HG03342 (cell line): ENCODE measurements around the gene MAST4.
A peak's percentile ranks its signal among the peaks of the same experiment; 100 is the strongest.

Source experiments
- ATAC-seq: cut with Tn5 transposase; IDR thresholded peaks from one replicate; pipeline ENCODE4 v1.9.1; 2021; ENCODE audit warnings: mild to moderate bottlenecking, moderate library complexity; ENCODE audit not compliant: unreplicated experiment

MAST4 gene

DNA sequence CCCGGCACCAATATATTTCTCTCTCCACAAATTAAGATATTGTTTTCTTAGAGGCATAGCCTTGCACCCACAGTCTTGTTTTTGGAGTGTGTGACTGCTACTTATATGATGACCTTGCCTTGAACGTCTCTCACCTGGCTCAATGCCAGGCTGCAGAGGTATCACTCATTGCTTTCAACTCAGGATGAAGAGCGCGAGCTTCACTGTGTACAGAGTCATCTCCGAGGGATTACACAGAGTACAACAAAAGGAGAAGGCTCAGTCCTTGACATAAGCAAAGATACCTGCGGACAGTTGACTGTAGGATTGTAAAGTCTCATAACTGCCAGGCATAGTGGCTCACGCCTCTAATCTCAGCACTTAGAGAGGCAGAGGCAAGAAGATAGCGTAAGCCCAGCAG, 546.6 kb downstream of the MAST4 start:
- no peak for ATAC-seq

DNA sequence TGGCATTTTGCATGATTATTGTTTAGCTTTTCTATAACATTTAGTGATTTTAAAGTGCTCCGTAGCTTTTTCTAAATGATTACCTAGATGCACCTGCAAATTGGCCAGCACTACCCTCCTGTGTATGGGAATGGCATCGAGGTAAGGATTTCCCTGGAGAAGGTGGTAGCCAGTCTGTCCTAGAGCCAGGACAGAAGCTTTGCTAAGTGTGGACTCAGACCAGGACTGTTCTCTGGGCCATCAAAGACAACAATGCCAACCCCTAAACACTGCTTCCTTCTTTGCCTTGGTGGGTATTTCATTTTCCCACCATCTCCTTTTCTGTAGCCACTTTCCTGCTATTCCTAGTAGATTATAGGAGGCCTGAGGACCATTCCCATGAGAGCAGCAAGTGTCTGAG, 547.4 kb downstream of the MAST4 start:
- no peak for ATAC-seq

DNA sequence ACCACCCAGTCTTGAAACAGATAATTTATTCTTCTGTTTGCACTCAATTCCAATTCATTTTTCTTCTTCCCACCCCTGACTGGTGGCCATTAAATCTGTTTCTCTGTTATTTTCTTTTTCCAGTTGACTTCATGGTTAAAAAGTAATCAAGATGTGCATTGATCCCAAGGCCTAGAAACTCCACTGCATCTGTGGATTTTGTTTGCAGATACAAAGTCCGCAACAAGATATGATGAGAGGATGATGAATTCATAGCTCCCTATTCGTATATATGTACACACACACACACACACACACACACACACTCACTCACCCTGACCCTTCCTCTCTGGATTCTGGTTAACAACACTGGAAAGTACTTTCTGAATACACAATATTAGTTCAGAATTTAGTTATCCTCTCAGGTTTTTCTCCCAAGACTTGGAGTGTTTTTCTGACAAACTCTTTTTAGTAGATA, 548.0 kb downstream of the MAST4 start:
- no peak for ATAC-seq

DNA sequence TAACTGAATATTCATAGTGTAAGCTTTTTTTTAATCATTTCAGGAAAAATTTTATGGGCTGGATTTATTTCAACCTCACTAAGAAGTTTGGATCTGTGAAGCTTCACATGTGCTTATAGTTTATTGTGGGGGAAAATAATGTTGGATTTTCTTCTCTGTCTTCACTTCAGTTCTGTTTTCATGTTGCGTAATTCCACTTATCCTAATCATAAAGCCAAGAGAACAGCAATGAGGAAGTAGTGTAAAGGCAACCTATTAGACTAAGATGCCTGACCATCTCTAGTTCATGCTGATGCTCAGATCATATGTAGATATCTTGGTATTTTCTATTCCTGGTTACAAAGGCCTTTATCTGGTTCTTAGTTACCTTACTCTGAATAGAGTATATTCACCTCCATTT, 550.4 kb downstream of the MAST4 start:
- no peak for ATAC-seq

DNA sequence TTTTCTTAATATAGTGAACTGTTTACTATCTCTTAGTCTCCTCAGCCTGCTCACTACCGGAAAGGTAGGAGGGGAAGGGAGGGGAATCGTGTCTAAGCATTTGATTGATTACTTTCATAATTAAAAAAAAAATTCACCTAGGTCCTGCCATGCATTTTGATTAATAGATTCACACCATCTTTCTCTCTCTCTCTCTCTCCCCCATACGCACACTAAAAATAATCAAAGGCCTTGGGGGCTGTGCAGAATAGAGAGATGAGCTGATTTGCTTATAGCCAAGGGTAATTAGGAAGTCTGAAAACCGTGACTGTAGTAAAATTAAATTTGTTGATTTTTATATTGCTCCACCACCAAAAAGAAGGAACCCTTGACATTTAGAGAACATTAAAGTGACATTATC, 550.8 kb downstream of the MAST4 start:
- ATAC-seq = no peak

DNA sequence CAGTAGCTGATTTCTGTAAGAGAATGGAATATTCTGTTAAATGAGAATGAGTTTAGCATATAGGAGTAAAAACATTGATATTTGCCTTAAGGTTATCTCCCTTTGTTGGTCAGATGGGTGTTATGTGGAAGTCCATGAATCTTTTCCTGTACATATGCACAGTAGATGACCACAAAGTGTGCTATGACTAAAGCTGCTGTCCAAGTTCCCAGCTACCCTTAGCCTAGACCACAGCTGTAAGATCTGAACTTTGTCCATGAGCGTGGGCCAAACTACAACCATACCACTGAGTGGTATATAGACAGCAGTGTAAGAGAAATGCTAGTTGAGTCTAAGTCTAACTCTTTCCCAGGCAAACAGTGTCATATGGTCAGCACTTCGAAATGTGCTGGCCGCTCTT, 551.6 kb downstream of the MAST4 start:
- no peak for ATAC-seq

DNA sequence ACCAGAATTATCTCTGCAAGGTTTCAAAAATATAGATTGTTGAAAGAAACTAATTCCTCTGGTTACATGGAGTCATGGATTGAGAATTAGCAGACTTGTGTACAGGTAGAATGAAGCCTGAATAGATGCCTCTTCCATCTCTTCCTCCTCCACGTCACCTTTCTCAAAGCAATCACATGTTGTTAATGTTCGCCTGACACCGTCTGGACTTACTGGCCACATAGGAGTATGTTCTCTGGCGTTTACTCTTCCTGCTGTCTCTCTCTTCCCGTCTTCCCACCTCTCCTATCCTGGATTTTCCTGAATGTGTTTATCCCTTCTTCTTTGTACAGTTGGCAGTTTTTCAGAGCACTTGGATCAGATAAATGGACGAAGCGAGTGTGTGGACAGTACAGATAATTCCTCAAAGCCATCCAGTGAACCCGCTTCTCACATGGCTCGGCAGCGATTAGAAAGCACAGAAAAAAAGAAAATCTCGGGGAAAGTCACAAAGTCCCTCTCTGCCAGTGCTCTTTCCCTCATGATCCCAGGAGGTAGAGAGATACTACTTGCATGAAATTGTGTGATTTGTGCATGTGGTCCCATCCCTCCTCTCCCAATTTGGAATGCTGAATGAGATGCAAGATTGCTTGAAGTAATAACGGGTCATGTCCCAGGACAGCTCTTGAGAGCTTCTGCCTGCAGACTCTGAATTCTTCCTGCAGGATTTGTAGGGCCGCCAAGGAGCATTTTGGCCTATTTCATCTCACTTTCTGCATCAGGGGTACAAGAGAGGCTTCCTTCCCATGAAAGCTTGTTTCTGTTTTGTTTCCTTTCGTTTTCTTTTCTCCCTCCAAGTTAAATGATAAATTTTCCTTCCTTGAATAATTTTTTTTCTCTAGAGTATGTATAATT, 553.1 kb downstream of the MAST4 start:
- ATAC-seq = no peak

DNA sequence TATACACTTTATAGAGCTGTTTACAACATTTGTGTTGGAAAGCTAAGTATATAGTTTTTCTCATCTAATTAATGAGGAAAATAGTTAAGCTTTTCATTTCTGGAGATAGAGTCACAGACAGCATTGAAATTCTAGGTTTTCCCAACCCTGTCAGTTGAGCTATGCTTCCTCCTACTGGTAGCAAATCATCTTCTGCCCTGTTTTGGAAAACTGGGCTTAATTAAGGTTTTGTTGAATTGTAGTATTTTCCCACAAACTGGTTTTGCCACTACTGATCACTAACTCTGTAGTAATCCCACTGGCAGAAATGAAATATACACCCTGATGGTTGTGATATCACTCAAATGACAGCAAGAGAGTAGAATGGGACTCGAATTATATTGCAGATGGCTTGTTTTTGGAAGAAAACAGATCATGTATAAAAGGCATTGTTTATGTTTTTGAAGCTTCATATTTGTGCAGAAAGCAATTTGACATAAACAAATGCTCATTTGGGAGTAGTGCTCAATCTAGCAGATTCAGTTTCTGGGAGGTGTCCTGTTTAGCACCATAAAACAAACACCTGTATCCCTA, 553.8 kb downstream of the MAST4 start:
- ATAC-seq = no peak

DNA sequence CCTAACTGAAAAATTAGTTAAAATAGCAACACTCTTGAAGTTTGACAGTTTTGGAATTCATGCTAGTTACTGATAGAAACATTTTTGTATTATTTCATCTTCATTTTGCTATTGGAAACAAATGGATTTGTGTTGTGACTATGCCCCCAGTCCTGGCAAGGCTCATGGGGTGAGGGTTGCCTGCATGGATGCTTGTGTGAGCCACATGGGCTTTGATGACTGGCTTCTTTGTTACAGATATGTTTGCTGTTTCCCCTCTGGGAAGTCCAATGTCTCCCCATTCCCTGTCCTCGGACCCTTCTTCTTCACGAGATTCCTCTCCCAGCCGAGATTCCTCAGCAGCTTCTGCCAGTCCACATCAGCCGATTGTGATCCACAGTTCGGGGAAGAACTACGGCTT, 556.2 kb downstream of the MAST4 start:
- no peak for ATAC-seq

DNA sequence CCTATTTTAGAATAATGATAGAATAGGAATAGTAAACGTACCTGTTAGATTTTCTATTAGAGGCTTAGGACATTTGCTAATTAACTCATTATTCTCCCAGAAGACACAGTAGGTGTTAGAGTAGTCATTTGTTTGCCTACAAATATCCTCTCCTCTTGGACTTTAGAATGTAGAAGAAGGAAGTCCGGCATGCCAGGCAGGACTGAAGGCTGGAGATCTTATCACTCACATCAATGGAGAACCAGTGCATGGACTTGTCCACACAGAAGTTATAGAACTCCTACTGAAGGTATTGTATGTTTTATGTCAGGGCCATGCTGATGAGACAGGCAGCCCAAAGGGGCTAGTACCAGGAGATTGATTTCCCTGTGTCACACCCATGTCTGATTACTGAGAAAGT, 557.1 kb downstream of the MAST4 start:
- no peak for ATAC-seq

DNA sequence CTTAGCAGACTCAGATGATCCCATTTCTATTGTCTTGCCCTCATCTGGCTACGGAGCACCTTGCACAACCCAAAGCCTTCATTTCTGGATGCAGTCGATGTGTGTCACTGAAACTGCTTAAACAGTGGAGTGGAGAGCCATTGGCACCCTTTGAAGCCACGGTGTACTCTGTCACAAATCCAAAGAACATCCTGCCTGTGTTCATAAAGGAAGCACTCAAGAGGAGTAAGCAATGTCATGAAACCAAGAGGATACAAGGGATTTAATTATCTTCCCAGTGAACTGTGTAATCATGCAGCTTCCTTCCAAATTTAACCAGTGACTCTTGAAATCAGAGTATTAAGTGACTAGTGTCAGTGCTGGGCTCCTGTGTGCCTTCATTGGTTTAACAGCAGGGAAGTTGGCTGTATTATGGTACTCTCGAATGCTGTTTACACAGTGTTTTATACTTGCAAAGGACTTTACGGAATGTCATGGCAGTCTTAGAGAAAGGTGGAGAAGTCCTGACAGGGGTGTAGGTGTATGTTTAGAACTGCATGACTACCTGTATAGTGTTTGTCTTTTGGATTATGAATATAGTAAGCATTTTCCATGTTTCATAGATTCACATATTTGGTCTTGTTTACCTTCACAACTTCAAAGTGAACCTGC, 558.5 kb downstream of the MAST4 start:
- no peak for ATAC-seq

DNA sequence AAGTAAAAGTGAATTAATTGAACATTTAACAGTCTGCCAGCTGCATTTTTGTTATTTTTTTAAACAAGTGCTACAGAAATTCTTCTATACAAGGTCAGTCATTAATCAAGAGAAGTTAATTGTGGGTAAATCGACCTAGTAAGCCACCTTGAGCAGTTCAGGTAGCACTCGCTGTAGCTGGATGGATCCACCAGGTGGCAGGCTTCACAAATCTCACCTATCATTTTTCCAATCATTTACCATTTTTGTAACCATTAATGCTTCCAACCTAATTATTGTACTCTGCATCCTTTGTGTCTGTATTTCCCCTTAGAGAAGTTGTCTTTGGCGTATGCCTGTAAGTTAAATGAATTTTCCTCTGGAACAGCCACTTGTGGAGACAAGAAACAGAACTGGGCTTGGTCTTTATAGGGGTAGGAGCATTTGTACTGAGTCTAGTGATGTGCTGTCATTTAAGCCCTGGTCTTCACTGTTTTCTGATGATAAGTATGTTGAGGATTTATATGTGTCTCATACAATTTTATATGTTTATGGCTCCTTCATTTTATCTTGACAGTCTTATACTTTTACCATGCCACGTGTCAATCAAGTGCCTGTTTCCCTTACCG, 560.9 kb downstream of the MAST4 start:
- peak; percentile 72 for ATAC-seq

DNA sequence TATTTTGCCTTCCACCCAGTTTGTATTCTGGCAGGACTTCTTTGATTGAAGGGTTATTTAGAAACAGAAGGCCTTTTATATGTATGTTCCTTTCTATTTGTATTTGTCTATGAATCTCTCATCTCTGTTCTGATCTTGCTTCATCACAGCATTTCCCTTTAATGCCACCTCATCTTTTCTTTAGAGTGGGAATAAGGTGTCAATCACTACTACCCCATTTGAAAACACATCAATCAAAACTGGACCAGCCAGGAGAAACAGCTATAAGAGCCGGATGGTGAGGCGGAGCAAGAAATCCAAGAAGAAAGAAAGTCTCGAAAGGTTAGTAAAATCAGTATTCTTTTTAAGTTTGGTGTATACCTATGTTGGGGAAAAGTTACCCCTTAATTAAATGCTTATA, 564.1 kb downstream of the MAST4 start:
- no peak for ATAC-seq

DNA sequence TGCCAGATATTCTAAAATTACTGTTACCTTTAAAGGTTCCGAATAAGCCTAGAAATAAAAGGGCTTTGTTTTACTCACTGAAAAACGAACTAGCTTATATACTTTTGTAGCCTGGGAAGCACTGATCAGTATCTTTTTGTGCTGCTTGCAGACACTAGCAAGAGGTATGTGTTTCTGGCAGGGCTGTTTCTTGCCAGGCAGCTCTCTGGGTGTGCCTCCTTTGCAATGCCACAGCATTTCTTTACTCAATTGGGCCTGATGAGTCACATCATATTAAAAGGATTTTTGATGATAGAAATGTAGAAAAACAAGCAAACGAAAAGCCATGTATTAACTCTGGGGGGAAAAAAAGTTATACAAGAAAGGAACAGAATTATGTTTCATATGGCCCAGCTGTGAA, 564.8 kb downstream of the MAST4 start:
- ATAC-seq = no peak

DNA sequence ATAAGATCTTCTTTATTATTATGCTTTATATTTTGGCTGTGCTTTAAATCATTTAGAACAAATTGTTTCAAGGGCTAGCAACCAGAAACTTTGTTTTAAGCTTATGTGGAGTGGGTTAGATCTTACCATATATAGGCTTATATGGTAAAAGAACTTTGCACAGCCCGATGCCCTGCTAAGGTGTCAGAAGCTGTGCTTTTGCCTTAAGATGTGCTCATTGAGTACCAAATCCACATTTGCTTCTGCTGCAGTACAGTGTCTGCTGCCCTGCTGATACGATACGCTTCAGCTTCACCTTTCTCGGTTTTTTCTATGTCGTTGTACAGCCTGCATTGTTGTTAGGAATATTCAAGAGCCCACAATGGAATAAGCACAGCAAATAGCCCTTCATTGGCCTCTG, 565.6 kb downstream of the MAST4 start:
- ATAC-seq = no peak

DNA sequence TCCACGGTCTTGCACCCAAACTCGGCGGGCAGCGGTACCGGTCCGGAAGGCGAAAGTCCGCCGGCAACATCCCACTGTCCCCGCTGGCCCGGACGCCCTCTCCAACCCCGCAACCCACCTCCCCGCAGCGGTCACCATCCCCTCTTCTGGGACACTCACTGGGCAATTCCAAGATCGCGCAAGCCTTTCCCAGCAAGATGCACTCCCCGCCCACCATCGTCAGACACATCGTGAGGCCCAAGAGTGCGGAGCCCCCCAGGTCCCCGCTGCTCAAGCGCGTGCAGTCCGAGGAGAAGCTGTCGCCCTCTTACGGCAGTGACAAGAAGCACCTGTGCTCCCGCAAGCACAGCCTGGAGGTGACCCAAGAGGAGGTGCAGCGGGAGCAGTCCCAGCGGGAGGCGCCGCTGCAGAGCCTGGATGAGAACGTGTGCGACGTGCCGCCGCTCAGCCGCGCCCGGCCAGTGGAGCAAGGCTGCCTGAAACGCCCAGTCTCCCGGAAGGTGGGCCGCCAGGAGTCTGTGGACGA, 567.1 kb downstream of the MAST4 start:
- ATAC-seq = no peak

DNA sequence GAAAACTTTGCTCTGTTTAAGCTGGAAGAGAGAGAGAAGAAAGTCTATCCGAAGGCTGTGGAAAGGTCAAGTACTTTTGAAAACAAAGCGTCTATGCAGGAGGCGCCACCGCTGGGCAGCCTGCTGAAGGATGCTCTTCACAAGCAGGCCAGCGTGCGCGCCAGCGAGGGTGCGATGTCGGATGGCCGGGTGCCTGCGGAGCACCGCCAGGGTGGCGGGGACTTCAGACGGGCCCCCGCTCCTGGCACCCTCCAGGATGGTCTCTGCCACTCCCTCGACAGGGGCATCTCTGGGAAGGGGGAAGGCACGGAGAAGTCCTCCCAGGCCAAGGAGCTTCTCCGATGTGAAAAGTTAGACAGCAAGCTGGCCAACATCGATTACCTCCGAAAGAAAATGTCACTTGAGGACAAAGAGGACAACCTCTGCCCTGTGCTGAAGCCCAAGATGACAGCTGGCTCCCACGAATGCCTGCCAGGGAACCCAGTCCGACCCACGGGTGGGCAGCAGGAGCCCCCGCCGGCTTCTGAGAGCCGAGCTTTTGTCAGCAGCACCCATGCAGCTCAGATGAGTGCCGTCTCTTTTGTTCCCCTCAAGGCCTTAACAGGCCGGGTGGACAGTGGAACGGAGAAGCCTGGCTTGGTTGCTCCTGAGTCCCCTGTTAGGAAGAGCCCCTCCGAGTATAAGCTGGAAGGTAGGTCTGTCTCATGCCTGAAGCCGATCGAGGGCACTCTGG, 567.8 kb downstream of the MAST4 start:
- ATAC-seq = no peak

DNA sequence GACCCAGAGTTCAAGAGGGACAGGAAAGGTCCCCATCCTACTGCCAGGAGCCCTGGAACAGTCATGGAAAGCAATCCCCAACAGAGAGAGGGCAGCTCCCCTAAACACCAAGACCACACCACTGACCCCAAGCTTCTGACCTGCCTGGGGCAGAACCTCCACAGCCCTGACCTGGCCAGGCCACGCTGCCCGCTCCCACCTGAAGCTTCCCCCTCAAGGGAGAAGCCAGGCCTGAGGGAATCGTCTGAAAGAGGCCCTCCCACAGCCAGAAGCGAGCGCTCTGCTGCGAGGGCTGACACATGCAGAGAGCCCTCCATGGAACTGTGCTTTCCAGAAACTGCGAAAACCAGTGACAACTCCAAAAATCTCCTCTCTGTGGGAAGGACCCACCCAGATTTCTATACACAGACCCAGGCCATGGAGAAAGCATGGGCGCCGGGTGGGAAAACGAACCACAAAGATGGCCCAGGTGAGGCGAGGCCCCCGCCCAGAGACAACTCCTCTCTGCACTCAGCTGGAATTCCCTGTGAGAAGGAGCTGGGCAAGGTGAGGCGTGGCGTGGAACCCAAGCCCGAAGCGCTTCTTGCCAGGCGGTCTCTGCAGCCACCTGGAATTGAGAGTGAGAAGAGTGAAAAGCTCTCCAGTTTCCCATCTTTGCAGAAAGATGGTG, 568.8 kb downstream of the MAST4 start:
- ATAC-seq = no peak

DNA sequence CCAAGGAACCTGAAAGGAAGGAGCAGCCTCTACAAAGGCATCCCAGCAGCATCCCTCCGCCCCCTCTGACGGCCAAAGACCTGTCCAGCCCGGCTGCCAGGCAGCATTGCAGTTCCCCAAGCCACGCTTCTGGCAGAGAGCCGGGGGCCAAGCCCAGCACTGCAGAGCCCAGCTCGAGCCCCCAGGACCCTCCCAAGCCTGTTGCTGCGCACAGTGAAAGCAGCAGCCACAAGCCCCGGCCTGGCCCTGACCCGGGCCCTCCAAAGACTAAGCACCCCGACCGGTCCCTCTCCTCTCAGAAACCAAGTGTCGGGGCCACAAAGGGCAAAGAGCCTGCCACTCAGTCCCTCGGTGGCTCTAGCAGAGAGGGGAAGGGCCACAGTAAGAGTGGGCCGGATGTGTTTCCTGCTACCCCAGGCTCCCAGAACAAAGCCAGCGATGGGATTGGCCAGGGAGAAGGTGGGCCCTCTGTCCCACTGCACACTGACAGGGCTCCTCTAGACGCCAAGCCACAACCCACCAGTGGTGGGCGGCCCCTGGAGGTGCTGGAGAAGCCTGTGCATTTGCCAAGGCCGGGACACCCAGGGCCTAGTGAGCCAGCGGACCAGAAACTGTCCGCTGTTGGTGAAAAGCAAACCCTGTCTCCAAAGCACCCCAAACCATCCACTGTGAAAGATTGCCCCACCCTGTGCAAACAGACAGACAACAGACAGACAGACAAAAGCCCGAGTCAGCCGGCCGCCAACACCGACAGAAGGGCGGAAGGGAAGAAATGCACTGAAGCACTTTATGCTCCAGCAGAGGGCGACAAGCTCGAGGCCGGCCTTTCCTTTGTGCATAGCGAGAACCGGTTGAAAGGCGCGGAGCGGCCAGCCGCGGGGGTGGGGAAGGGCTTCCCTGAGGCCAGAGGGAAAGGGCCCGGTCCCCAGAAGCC, 569.6 kb downstream of the MAST4 start:
- peak; percentile 93 for ATAC-seq
